OCI-LY7 (cell line): ENCODE measurements around the gene LGALS3. TPM values are rescaled to one million over a fixed set of nuclear protein-coding genes. Genes with fewer than 3 reads are reported as not detected.

ENCODE experiments used
- BruUV-seq: library from RNA; stranded (reverse); fragments of 400-500 nt; replicated peaks from 2 replicates; lab custom pipeline; 2021; lab: Mats Ljungman, UMichigan
- CTCF ChIA-PET: fragments of 300-600 bp; sonication (Branson Sonifier 250); formaldehyde crosslinking; loops from one replicate; lab custom pipeline; 2022; ENCODE audit warnings: antibody characterized with exemption; ENCODE audit not compliant: unreplicated experiment; lab: Charles Lee
- POLR2A ChIA-PET: fragments of 300-600 bp; sonication (Branson Sonifier 250); formaldehyde crosslinking; loops from one replicate; lab custom pipeline; 2022; ENCODE audit warnings: antibody characterized with exemption; lab: Charles Lee
- DNase-seq: peaks from one replicate; pipeline ENCODE4 v3.0.0-alpha.2; 2015; ENCODE audit warnings: low spot score
- H2AFZ ChIP-seq: fragments of 200-600 bp; sonication (generic), shearing (Covaris generic); 2 replicates; pipeline ENCODE4 v1.6.1; 2014; ENCODE audit warnings: mild to moderate bottlenecking, antibody characterized with exemption, low read length, moderate library complexity
- H3K27ac ChIP-seq: fragments of 200-600 bp; sonication (generic); 2 replicates; pipeline ENCODE4 v1.5.1; 2014; ENCODE audit warnings: mixed run types, low read depth, mild to moderate bottlenecking, moderate library complexity, low read length, inconsistent platforms; ENCODE audit not compliant: poor library complexity, severe bottlenecking
- H3K36me3 ChIP-seq: fragments of 200-600 bp; sonication (generic); 2 replicates; pipeline ENCODE4 v1.6.1; 2014; ENCODE audit warnings: mild to moderate bottlenecking, antibody characterized with exemption, low read length, moderate library complexity, mixed read lengths; ENCODE audit not compliant: insufficient read depth
- H3K4me1 ChIP-seq: fragments of 200-600 bp; sonication (generic); 2 replicates; pipeline ENCODE4 v1.5.1; 2014; ENCODE audit warnings: mild to moderate bottlenecking, low read length; ENCODE audit not compliant: insufficient read depth, poor library complexity, severe bottlenecking
- H3K4me2 ChIP-seq: fragments of 200-600 bp; sonication (generic); 2 replicates; pipeline ENCODE4 v1.6.1; 2014; ENCODE audit warnings: mild to moderate bottlenecking, low read length
- H3K4me3 ChIP-seq: fragments of 200-600 bp; sonication (generic); 2 replicates; pipeline ENCODE4 v1.5.1; 2014; ENCODE audit warnings: mild to moderate bottlenecking, low read depth, low read length; ENCODE audit not compliant: poor library complexity, severe bottlenecking
- H3K79me2 ChIP-seq: fragments of 200-600 bp; sonication (generic); 2 replicates; pipeline ENCODE4 v1.6.1; 2016; ENCODE audit warnings: low read depth, mild to moderate bottlenecking, low read length, moderate library complexity, mixed read lengths; ENCODE audit not compliant: insufficient read depth
- H3K9me2 ChIP-seq: fragments of 200-600 bp; sonication (generic); 2 replicates; pipeline ENCODE4 v1.6.1; 2016; ENCODE audit warnings: mild to moderate bottlenecking, low read length, mixed read lengths; ENCODE audit not compliant: insufficient read depth
- H3K9me3 ChIP-seq: fragments of 200-600 bp; sonication (generic); 2 replicates; pipeline ENCODE4 v1.6.1; 2014; ENCODE audit warnings: mild to moderate bottlenecking, mixed run types, low read length, mixed read lengths
- H4K20me1 ChIP-seq: fragments of 200-600 bp; sonication (generic); 2 replicates; pipeline ENCODE4 v1.6.1; 2014; ENCODE audit warnings: mild to moderate bottlenecking, antibody characterized with exemption, low read length, moderate library complexity, mixed read lengths; ENCODE audit not compliant: insufficient read depth
- EZH2phosphoT487 ChIP-seq: fragments of 200-600 bp; sonication (generic); IDR thresholded peaks from 2 replicates; pipeline ENCODE4 v1.6.1; 2018; ENCODE audit warnings: low read depth, borderline replicate concordance, mild to moderate bottlenecking, mixed run types, antibody characterized with exemption, low read length, moderate library complexity, mixed read lengths
- intact Hi-C: fragments of 100-400 bp; cut with micrococcal nuclease; formaldehyde crosslinking; loops from one replicate; pipeline ENCODE4 v1.10.0; 2022; ENCODE audit not compliant: unreplicated experiment
- total RNA-seq, 2 experiments: library from RNA; depleted of rRNA in 1 of 2; stranded (reverse); fragments of >200 nt in 1 of 2; shearing (Covaris generic) in 1 of 2; gene quantifications; 2 replicates each; pipeline ENCODE4 v1.2.3, GENCODE V29; 2014 to 2022
- TF ChIP-seq, protein P1 (sequence below): fragments of 200-600 bp; sonication (generic); conservative IDR thresholded peaks from 2 replicates; pipeline ENCODE4 v1.5.1; 2014; ENCODE audit warnings: mild to moderate bottlenecking, antibody characterized with exemption, low read length, moderate library complexity, mixed read lengths

LGALS3 gene
- total RNA-seq, 2 experiments from 2014 or later: not detected

- no peak overlapping the region for H3K27ac ChIP-seq
- H3K9me2 ChIP-seq: no peaks in the 10 kb centered on the region
- H3K4me1 ChIP-seq: peaks cover 33% of the 10 kb centered on the region
- CTCF ChIA-PET: interaction anchor here (1.0 kb wide), 1 partner anchor 11 kb away, joined by 3 read pairs; no protein-coding TSS in a partner anchor
- no peaks in the 10 kb centered on the region for H4K20me1 ChIP-seq
- no peaks in the 10 kb centered on the region for H3K36me3 ChIP-seq
- peak overlapping the region; percentile 97 for H2AFZ ChIP-seq
- H3K4me3 ChIP-seq: no peak overlapping the region
- H3K79me2 ChIP-seq: no peaks in the 10 kb centered on the region
- peak; percentile 41 for DNase-seq
- no TSS peak for BruUV-seq
- TF ChIP-seq, protein P1, sequence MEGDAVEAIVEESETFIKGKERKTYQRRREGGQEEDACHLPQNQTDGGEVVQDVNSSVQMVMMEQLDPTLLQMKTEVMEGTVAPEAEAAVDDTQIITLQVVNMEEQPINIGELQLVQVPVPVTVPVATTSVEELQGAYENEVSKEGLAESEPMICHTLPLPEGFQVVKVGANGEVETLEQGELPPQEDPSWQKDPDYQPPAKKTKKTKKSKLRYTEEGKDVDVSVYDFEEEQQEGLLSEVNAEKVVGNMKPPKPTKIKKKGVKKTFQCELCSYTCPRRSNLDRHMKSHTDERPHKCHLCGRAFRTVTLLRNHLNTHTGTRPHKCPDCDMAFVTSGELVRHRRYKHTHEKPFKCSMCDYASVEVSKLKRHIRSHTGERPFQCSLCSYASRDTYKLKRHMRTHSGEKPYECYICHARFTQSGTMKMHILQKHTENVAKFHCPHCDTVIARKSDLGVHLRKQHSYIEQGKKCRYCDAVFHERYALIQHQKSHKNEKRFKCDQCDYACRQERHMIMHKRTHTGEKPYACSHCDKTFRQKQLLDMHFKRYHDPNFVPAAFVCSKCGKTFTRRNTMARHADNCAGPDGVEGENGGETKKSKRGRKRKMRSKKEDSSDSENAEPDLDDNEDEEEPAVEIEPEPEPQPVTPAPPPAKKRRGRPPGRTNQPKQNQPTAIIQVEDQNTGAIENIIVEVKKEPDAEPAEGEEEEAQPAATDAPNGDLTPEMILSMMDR: no peak
- TF ChIP-seq EZH2phosphoT487: no peak
- H3K9me3 ChIP-seq: no peaks in the 10 kb centered on the region
- peak overlapping the region; percentile 22; the same call in 1 of the 2 replicates for H3K4me2 ChIP-seq
- intact Hi-C loops: no loop called here
- POLR2A ChIA-PET: interaction anchor here (0.7 to 1.3 kb wide), 4 partner anchors 10 to 1039 kb away, joined by 3 to 4 read pairs (median 3); no protein-coding TSS in a partner anchor
Measured at GRCh38 chr14:55097881-55098560, 31.0 kb upstream of the LGALS3 start.

DNA sequence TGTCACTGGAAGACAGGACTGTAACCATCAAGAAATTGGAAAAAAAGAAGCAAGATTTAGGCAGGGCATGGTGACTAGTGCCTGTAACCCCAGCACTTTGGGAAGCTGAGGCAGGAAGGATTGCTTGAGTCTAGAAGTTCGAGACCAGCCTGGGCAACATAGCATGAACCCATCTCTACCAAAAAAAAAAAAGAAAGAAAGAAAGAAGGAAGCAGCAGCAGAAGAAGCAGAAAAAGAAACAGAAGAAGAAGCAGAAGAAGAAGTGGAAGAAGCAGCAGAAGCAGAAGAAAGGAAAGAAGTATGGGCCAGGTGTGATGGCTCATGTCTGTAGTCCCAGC, 30.5 kb upstream of the LGALS3 start:
- Histone ChIP-seq H3K36me3 (no peaks in the 10 kb centered on the region), H3K79me2 (no peaks in the 10 kb centered on the region), H3K4me1 (peaks cover 36% of the 10 kb centered on the region), H3K4me2 (peak overlapping the region; percentile 22; the same call in 1 of the 2 replicates), H3K9me3 (no peaks in the 10 kb centered on the region), H3K4me3 (no peak overlapping the region), H2AFZ (peak overlapping the region; percentile 97), H4K20me1 (no peaks in the 10 kb centered on the region), H3K27ac (no peak overlapping the region), H3K9me2 (no peaks in the 10 kb centered on the region)
- BruUV-seq: no TSS peak
- ChIA-PET CTCF (interaction anchor here (1.0 kb wide), 2 partner anchors 11 to 26 kb away, joined by 3 to 4 read pairs; no protein-coding TSS in a partner anchor), POLR2A (no interaction called here)
- intact Hi-C loops: no loop called here
- TF ChIP-seq EZH2phosphoT487: no peak
- TF ChIP-seq, protein P1: no peak
- DNase-seq: no peak

DNA sequence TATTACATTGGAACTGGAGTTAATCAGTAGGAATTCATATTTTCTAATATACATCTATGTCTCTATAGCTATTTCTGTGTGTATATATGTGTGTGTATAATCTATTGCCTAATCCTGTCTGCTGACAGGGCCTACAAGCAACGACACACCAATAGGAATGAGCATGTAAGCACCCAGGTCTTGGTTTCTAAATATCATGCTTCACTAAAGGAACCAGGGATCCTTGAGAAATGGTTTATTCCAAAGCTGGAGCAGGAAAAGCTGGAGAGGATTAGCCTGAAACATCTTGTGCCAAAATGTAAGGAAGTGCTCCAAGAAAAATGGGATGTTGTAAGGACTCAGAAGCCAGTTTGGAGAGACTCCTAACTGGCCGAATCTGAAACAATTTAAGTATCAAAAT, 29.3 kb upstream of the LGALS3 start:
- Histone ChIP-seq H4K20me1 (no peaks in the 10 kb centered on the region), H3K9me2 (no peaks in the 10 kb centered on the region), H3K4me1 (peaks cover 46% of the 10 kb centered on the region), H2AFZ (no peak overlapping the region), H3K9me3 (no peaks in the 10 kb centered on the region; the same call in 1 of the 2 replicates), H3K4me3 (no peak overlapping the region), H3K79me2 (no peaks in the 10 kb centered on the region), H3K27ac (no peak overlapping the region), H3K36me3 (peaks cover 7% of the 10 kb centered on the region; the same call in 1 of the 2 replicates), H3K4me2 (no peak overlapping the region)
- BruUV-seq: no TSS peak
- ChIA-PET CTCF (interaction anchor here (1.0 kb wide), 1 partner anchor 27 kb away, joined by 4 read pairs; no protein-coding TSS in a partner anchor), POLR2A (interaction anchor here (0.6 to 0.9 kb wide), 4 partner anchors 8 to 38 kb away, joined by 3 to 8 read pairs (median 6); no protein-coding TSS in a partner anchor)
- no peak for TF ChIP-seq EZH2phosphoT487
- TF ChIP-seq, protein P1: no peak
- intact Hi-C loops: loop anchor here (5.0 to 10.0 kb wide), 2 partner anchors 93 to 485 kb away; partner anchors contain the start of genes DLGAP5 and KTN1
- no peak for DNase-seq
